Measurements from ENCODE around the gene PAXIP1.
A peak's percentile ranks its signal among the peaks of the same experiment; 100 is the strongest.

PAXIP1 gene

DNA sequence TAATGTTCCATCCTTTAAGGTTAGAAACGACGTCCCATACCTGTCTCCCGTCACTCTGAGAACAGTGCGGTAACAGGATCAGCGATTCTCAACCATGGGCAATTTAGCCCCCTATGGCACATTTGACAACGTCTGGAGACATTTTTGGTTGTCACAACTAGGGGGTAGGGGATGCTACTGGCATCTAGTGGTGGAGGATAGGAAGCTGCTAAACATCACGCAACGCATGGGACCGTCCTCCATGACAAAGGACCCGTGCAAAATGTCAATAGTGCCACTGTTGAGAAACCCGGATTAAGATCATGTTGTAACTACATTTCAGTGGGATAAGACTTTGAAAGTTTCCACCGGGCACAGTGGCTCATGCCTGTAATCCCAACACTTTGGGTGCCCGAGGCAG is 5.0 kb upstream of the PAXIP1 start:
- H4K20me1 ChIP-seq (ENCODE audit: insufficient read depth, low read length): no peaks in the 10 kb centered on the region
- no peak overlapping the region for H3K27ac ChIP-seq (ENCODE audit: low read length)
- no peak overlapping the region for H3K4me2 ChIP-seq (ENCODE audit: low read depth, low read length)
- H3K9me3 ChIP-seq (replicated peaks; ENCODE audit: insufficient read depth, low read length): no peaks in the 10 kb centered on the region
- no peaks in the 10 kb centered on the region for H3K36me3 ChIP-seq (replicated peaks; ENCODE audit: insufficient read depth, low read length)
- DNase-seq: peak; percentile 27
- H3K4me3 ChIP-seq (ENCODE audit: low read length): no peak overlapping the region
- H3K27me3 ChIP-seq (replicated peaks; ENCODE audit: insufficient read depth, low read length): no peaks in the 10 kb centered on the region
- TF ChIP-seq, protein P1, sequence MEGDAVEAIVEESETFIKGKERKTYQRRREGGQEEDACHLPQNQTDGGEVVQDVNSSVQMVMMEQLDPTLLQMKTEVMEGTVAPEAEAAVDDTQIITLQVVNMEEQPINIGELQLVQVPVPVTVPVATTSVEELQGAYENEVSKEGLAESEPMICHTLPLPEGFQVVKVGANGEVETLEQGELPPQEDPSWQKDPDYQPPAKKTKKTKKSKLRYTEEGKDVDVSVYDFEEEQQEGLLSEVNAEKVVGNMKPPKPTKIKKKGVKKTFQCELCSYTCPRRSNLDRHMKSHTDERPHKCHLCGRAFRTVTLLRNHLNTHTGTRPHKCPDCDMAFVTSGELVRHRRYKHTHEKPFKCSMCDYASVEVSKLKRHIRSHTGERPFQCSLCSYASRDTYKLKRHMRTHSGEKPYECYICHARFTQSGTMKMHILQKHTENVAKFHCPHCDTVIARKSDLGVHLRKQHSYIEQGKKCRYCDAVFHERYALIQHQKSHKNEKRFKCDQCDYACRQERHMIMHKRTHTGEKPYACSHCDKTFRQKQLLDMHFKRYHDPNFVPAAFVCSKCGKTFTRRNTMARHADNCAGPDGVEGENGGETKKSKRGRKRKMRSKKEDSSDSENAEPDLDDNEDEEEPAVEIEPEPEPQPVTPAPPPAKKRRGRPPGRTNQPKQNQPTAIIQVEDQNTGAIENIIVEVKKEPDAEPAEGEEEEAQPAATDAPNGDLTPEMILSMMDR (IDR thresholded peaks at IDR 0.05; ENCODE audit: low read length): peak; percentile 23
- TF ChIP-seq EZH2 (optimal IDR thresholded peaks at IDR 0.05; ENCODE audit: low read depth, low read length) (no peak), EZH2phosphoT487 (IDR thresholded peaks at IDR 0.05; ENCODE audit: low read length) (no peak)
- H2AFZ ChIP-seq (ENCODE audit: low read length): no peak overlapping the region
- H3K4me1 ChIP-seq (ENCODE audit: low read length): no peaks in the 10 kb centered on the region
- H3K79me2 ChIP-seq (ENCODE audit: low read length): peaks cover 17% of the 10 kb centered on the region
- H3K9ac ChIP-seq (ENCODE audit: low read length): no peak overlapping the region
- H3F3A ChIP-seq (ENCODE audit: insufficient read depth, low read length): no peaks in the 10 kb centered on the region; the same call in 1 of the 2 replicates
- no peaks in the 10 kb centered on the region for H3K9me2 ChIP-seq (replicated peaks; ENCODE audit: insufficient read depth, low read length)

DNA sequence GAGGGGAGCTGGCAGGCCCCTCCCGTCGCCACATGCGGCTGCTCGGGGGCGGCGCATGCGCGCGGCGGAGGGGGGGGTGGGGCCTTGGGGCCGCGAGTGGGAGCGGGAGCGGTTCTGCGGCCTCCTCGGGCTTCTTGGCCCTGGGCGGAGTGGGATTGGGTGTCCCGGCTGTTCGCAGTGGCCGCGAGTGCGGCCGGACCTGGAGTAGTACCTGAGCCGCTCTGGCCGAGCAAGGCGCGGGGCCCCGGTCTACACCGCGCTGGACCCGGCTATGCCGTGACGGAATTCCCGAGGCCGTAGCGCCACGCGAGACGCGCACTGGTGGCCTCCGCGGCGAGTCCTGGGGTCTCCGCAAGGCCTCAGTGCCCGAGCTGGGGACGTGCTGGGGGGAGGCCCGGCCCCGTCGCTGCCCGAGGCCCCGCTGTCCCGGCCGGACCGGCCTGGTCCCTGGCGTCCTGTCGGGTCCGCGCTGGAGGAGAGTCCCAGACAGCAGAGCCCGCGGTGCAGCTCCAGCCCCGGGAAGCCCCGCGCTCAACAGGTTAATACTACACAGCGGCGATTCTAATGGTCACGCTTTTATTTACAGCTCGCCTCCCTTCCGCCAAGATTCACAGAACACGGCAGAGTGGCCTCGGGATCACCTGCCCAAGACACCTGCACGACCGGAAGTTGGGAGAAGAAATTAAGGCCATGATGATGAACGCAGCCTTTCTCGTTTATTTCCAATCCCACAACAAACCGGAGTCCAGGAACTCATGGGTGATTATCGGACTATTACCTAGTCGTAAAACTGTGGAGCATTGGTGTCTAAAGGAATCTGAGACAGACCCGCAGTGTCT is 671 bp upstream of the PAXIP1 start:
- Histone ChIP-seq H3K4me2 (ENCODE audit: low read depth, low read length) (peak overlapping the region; percentile 81), H2AFZ (ENCODE audit: low read length) (peak overlapping the region; percentile 96), H3K36me3 (replicated peaks; ENCODE audit: insufficient read depth, low read length) (no peaks in the 10 kb centered on the region), H3K9ac (ENCODE audit: low read length) (peak overlapping the region; percentile 98), H3F3A (ENCODE audit: insufficient read depth, low read length) (no peaks in the 10 kb centered on the region; the same call in 1 of the 2 replicates), H3K4me3 (ENCODE audit: low read length) (peak overlapping the region; percentile 98), H3K27ac (ENCODE audit: low read length) (peak overlapping the region; percentile 74), H3K9me3 (replicated peaks; ENCODE audit: insufficient read depth, low read length) (no peaks in the 10 kb centered on the region), H3K4me1 (ENCODE audit: low read length) (peaks cover 13% of the 10 kb centered on the region), H3K27me3 (replicated peaks; ENCODE audit: insufficient read depth, low read length) (no peaks in the 10 kb centered on the region), H3K79me2 (ENCODE audit: low read length) (peaks cover 49% of the 10 kb centered on the region), H3K9me2 (replicated peaks; ENCODE audit: insufficient read depth, low read length) (no peaks in the 10 kb centered on the region), H4K20me1 (ENCODE audit: insufficient read depth, low read length) (no peaks in the 10 kb centered on the region)
- TF ChIP-seq EZH2phosphoT487 (IDR thresholded peaks at IDR 0.05; ENCODE audit: low read length): no peak
- TF ChIP-seq EZH2 (optimal IDR thresholded peaks at IDR 0.05; ENCODE audit: low read depth, low read length): no peak
- TF ChIP-seq, protein P1 (IDR thresholded peaks at IDR 0.05; ENCODE audit: low read length): no peak
- peak; percentile 89 for DNase-seq

DNA sequence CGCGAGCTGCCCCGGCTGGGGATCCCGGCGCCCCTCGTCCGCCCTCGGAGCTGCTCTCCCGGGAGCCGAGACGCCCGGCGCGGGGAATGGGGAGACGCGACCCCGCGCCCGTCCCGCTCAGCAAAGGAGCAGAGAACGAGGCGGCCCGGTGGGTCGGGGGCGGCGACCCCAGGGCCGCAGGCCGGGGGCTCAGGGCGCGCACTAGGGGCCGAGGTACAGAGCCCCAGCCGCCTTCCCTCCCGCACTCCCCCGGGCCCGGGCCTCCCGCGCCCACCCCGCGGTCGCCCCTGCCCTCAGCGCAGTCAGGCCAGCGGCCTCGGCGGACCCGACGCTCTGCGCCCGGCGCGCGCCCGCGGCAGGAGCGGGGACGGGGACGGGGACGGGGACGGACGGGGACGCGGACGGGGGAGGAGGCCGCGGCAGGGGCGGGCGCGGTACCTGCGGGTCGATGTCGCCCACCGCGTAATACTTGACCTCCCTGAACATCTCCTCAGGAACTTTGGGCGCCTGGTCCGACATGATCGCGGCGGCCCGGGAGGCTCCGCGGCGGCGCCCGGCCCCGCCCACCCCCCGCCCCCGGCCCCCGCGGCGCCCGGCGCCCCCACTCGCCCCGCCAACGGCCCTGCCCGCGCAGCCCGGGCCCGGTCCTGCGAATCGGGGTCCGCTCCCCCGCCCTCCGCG is 373 bp downstream of the PAXIP1 start:
- DNase-seq: peak; percentile 58

More for the DNA sequence above, 373 bp downstream of the PAXIP1 start:
- H3K4me2 ChIP-seq (ENCODE audit: low read depth, low read length): peak overlapping the region; percentile 85; the same call in 1 of the 2 replicates
- no peaks in the 10 kb centered on the region for H3K36me3 ChIP-seq (replicated peaks; ENCODE audit: insufficient read depth, low read length)
- H3K9me2 ChIP-seq (replicated peaks; ENCODE audit: insufficient read depth, low read length): no peaks in the 10 kb centered on the region
- peak overlapping the region; percentile 67 for H3K4me3 ChIP-seq (ENCODE audit: low read length)
- H3K79me2 ChIP-seq (ENCODE audit: low read length): peaks cover 49% of the 10 kb centered on the region
- H3K27me3 ChIP-seq (replicated peaks; ENCODE audit: insufficient read depth, low read length): no peaks in the 10 kb centered on the region
- H3K9me3 ChIP-seq (replicated peaks; ENCODE audit: insufficient read depth, low read length): no peaks in the 10 kb centered on the region
- H2AFZ ChIP-seq (ENCODE audit: low read length): no peak overlapping the region
- H4K20me1 ChIP-seq (ENCODE audit: insufficient read depth, low read length): no peaks in the 10 kb centered on the region
- no peak for TF ChIP-seq EZH2phosphoT487 (IDR thresholded peaks at IDR 0.05; ENCODE audit: low read length)
- TF ChIP-seq, protein P1 (IDR thresholded peaks at IDR 0.05; ENCODE audit: low read length): no peak
- peak overlapping the region; percentile 64; the same call in 1 of the 2 replicates for H3K9ac ChIP-seq (ENCODE audit: low read length)
- H3K27ac ChIP-seq (ENCODE audit: low read length): no peak overlapping the region
- no peaks in the 10 kb centered on the region; the same call in 1 of the 2 replicates for H3F3A ChIP-seq (ENCODE audit: insufficient read depth, low read length)
- H3K4me1 ChIP-seq (ENCODE audit: low read length): peaks cover 13% of the 10 kb centered on the region

All from MM.1S (cell line).